K562 (cell line): ENCODE data around the gene PXK. TPM values are rescaled to one million over a fixed set of nuclear protein-coding genes. Genes with fewer than 3 reads are reported as not detected.

Experiments
- ATAC-seq: fragments of 200-7000 bp; cut with Tn5 transposase; 3 replicates; pipeline ENCODE4 v1.9.1; 2020; ENCODE audit warnings: moderate library complexity
- BruUV-seq: library from RNA; stranded (reverse); fragments of 400-500 nt; replicated peaks from 2 replicates; lab custom pipeline; 2021; lab: Mats Ljungman, UMichigan
- CTCF ChIA-PET: fragments of 300-600 bp; formaldehyde crosslinking; extraction: SDS; loops from one replicate; lab custom pipeline; 2021; ENCODE audit warnings: low intra/inter-chr PET ratio; lab: Yijun Ruan, JAX
- POLR2A ChIA-PET: fragments of 300-600, 350-650 bp; sonication (Branson Sonifier 250); formaldehyde crosslinking; extraction: SDS; loops from one replicate; lab custom pipeline; 2021; ENCODE audit warnings: antibody characterized with exemption, inconsistent platforms; lab: Yijun Ruan, JAX
- DNase-seq, 4 experiments: peaks; one replicate each; pipeline versions ENCODE4 v3.0.0 to v3.0.0-alpha.2; 2011 to 2018; ENCODE audit warnings: low spot score in 3 of 4, mixed read lengths in 3 of 4; ENCODE audit errors: extremely low read depth in 1 of 4
- FAIRE-seq: peaks from 2 replicates; lab custom pipeline; 2011; peaks lifted over from hg19 to GRCh38; lab: Jason Lieb, UNC
- H2AFZ ChIP-seq: 2 replicates; pipeline ENCODE4 v1.6.0; 2011; ENCODE audit warnings: low read depth, low read length, control low read depth, inconsistent platforms
- H3K27ac ChIP-seq: fragments of 200-600 bp; 3 replicates; pipeline ENCODE4 v1.8.0; 2011; ENCODE audit warnings: low read depth, mild to moderate bottlenecking, control low read depth, inconsistent platforms, low read length, moderate library complexity, mixed read lengths; ENCODE audit errors: extremely low read depth
- H3K27me3 ChIP-seq, 2 experiments: fragments of 300-600 bp in 1 of 2; 2 replicates in 1 of 2; 3 replicates in 1 of 2; pipeline versions ENCODE4 v1.6.0 to v1.8.0; 2011; ENCODE audit warnings: inconsistent platforms in 2 of 2, low read length in 2 of 2, mild to moderate bottlenecking in 1 of 2, mixed read lengths in 1 of 2, moderate library complexity in 1 of 2; ENCODE audit not compliant: control insufficient read depth in 2 of 2, insufficient read depth in 2 of 2
- H3K36me3 ChIP-seq: fragments of 300-600 bp; 3 replicates; pipeline ENCODE4 v1.8.0; 2011; ENCODE audit warnings: mild to moderate bottlenecking, low read length, inconsistent platforms; ENCODE audit not compliant: control insufficient read depth, insufficient read depth
- H3K4me1 ChIP-seq, 2 experiments: fragments of 200-600 bp in 1 of 2; replicated peaks in 1 of 2; 2 replicates in 1 of 2; 3 replicates in 1 of 2; pipeline versions ENCODE4 v1.5.1 to v1.8.0; 2011; ENCODE audit warnings: inconsistent platforms in 2 of 2, low read length in 2 of 2, mild to moderate bottlenecking in 1 of 2, mixed read lengths in 1 of 2, moderate library complexity in 1 of 2; ENCODE audit not compliant: control insufficient read depth in 2 of 2, insufficient read depth in 2 of 2
- H3K4me2 ChIP-seq: 2 replicates; pipeline ENCODE4 v1.6.1; 2011; ENCODE audit warnings: low read length, control low read depth, inconsistent platforms, mixed read lengths; ENCODE audit not compliant: insufficient read depth
- H3K4me3 ChIP-seq: fragments of 200-600 bp; sonication (generic), shearing (Covaris generic); 2 replicates; pipeline ENCODE4 v1.5.1; 2016; ENCODE audit warnings: control low read depth, inconsistent platforms
- H3K79me2 ChIP-seq: fragments of 200-600 bp; 3 replicates; pipeline ENCODE4 v1.8.0; 2011; ENCODE audit warnings: low read length, inconsistent platforms; ENCODE audit not compliant: control insufficient read depth, insufficient read depth
- H3K9ac ChIP-seq, 2 experiments: 2 replicates each; pipeline versions ENCODE4 v1.6.0 to v1.6.1; 2011; ENCODE audit warnings: low read depth in 2 of 2, low read length in 2 of 2, control low read depth in 1 of 2, inconsistent platforms in 1 of 2, mild to moderate bottlenecking in 1 of 2, mixed read lengths in 1 of 2; ENCODE audit not compliant: insufficient read depth in 1 of 2
- H3K9me1 ChIP-seq: one replicate; pipeline ENCODE4 v1.6.0; 2011; ENCODE audit warnings: inconsistent platforms, mild to moderate bottlenecking, low read length, moderate library complexity; ENCODE audit not compliant: control insufficient read depth, insufficient read depth
- H3K9me3 ChIP-seq: replicated peaks from 2 replicates; pipeline ENCODE4 v1.5.1; 2011; ENCODE audit warnings: low read depth, low read length, inconsistent platforms; ENCODE audit not compliant: control insufficient read depth, insufficient read depth
- H4K20me1 ChIP-seq: replicated peaks from 2 replicates; pipeline ENCODE4 v1.6.1; 2011; ENCODE audit warnings: low read length, inconsistent platforms, mixed read lengths; ENCODE audit not compliant: control insufficient read depth, insufficient read depth
- ARID3B ChIP-seq: fragments of 250-450 bp; sonication (Bioruptor Pico); IDR thresholded peaks from 2 replicates; pipeline ENCODE4 v1.4.0; 2020; ENCODE audit warnings: borderline replicate concordance
- BCL6 ChIP-seq: fragments of 250-450 bp; sonication (Bioruptor Pico); IDR thresholded peaks from 2 replicates; pipeline ENCODE4 v1.4.0; 2020
- BRF1 ChIP-seq: IDR thresholded peaks from 3 replicates; pipeline ENCODE4 v1.6.1; 2011; ENCODE audit warnings: borderline replicate concordance, mild to moderate bottlenecking; ENCODE audit not compliant: insufficient read length; ENCODE audit errors: extremely low read depth
- CREB1 ChIP-seq, 2 experiments: sonication (generic) in 1 of 2; formaldehyde crosslinking in 1 of 2; IDR thresholded peaks; 2 replicates each; pipeline versions ENCODE4 v1.6.1 to v1.8.0; 2012 to 2022; ENCODE audit warnings: inconsistent platforms in 1 of 2, mild to moderate bottlenecking in 1 of 2, missing genetic modification reagents in 1 of 2, moderate library complexity in 1 of 2
- ELK3 ChIP-seq: fragments of 450-650 bp; formaldehyde crosslinking; IDR thresholded peaks from 2 replicates; pipeline ENCODE4 v1.4.0; 2020; ENCODE audit warnings: mild to moderate bottlenecking
- FUS ChIP-seq: fragments of 200-400 bp; formaldehyde crosslinking; optimal IDR thresholded peaks from 2 replicates; pipeline ENCODE3; 2017; ENCODE audit warnings: low read depth, low read length
- GTF2B ChIP-seq: IDR thresholded peaks from 2 replicates; pipeline ENCODE4 v1.6.1; 2011; ENCODE audit not compliant: insufficient read length; ENCODE audit errors: extremely low read depth
- GTF2F1 ChIP-seq: IDR thresholded peaks from 2 replicates; pipeline ENCODE4 v1.6.1; 2011; ENCODE audit warnings: low read depth, low read length, improper control_type of control experiment
- HNRNPUL1 ChIP-seq: fragments of 200-400 bp; formaldehyde crosslinking; IDR thresholded peaks from 2 replicates; pipeline ENCODE4 v1.6.1; 2017; ENCODE audit warnings: low read length
- NFE2L1 ChIP-seq: fragments of 450-650 bp; IDR thresholded peaks from 2 replicates; pipeline ENCODE4 v1.6.1; 2016; ENCODE audit warnings: missing genetic modification characterization, low read depth, mild to moderate bottlenecking, missing compliant biosample characterization, moderate library complexity, borderline replicate concordance
- PHF8 ChIP-seq: fragments of 200-600 bp; sonication (generic); IDR thresholded peaks from 2 replicates; pipeline ENCODE4 v1.6.1; 2012; ENCODE audit warnings: mixed run types, mild to moderate bottlenecking, inconsistent platforms, low read length, moderate library complexity, borderline replicate concordance
- PHTF2 ChIP-seq: fragments of 250-450 bp; sonication (Bioruptor Pico); IDR thresholded peaks from 2 replicates; pipeline ENCODE4 v1.5.0; 2021; ENCODE audit warnings: mild to moderate bottlenecking
- RFX7 ChIP-seq: fragments of 250-450 bp; sonication (Bioruptor Pico); IDR thresholded peaks from 2 replicates; pipeline ENCODE4 v1.5.1; 2021; ENCODE audit warnings: mild to moderate bottlenecking
- TCF15 ChIP-seq: fragments of 250-450 bp; sonication (Bioruptor Pico); IDR thresholded peaks from 2 replicates; pipeline ENCODE4 v1.8.0; 2022; ENCODE audit warnings: moderate library complexity, mild to moderate bottlenecking, inconsistent platforms
- THAP12 ChIP-seq: fragments of 250-450 bp; sonication (Bioruptor Pico); IDR thresholded peaks from 2 replicates; pipeline ENCODE4 v1.9.0; 2021; ENCODE audit warnings: mild to moderate bottlenecking, inconsistent platforms
- ZNF384 ChIP-seq: IDR thresholded peaks from 2 replicates; pipeline ENCODE4 v1.6.1; 2012; ENCODE audit warnings: low read depth, low read length, improper control_type of control experiment
- ZNF408 ChIP-seq: fragments of 250-450 bp; sonication (Bioruptor Pico); IDR thresholded peaks from 2 replicates; pipeline ENCODE4 v1.4.0; 2020; ENCODE audit warnings: low read depth, mild to moderate bottlenecking, moderate library complexity
- ZNF586 ChIP-seq: fragments of 450-650 bp; formaldehyde crosslinking; conservative IDR thresholded peaks from 2 replicates; pipeline ENCODE4 v1.4.0; 2020; ENCODE audit warnings: mild to moderate bottlenecking, moderate library complexity
- WGBS: fragments of 100-300 bp; shearing (Covaris generic); methylation state at CpG from one replicate; pipeline ENCODE4 v1.1.6; 2016; ENCODE audit warnings: low coverage, mixed read lengths; ENCODE audit not compliant: insufficient coverage; ENCODE audit errors: missing lambda C conversion rate; 5-methylcytosine and 5-hydroxymethylcytosine counted together
- in situ Hi-C: fragments of 300-500 bp; cut with MboI; formaldehyde crosslinking; loops from 4 replicates; pipeline ENCODE4 v1.15.0; 2018; ENCODE audit warnings: inconsistent platforms, mixed read lengths
- intact Hi-C: fragments of 100-400 bp; cut with micrococcal nuclease; formaldehyde crosslinking; loops from 2 replicates; pipeline ENCODE4 v1.14.2; 2022
- polyA plus RNA-seq, 8 experiments: library from polyadenylated mRNA; depleted of rRNA in 4 of 8; stranded (reverse) in 5 of 8; unstranded in 3 of 8; fragments of >200 nt; fragmentation: Nextera tagmentation in 2 of 8; fragmentation: Illumina TruSeq in 1 of 8; extraction: Ambion mirVana in 2 of 8; extraction: Trizol in 1 of 8; gene quantifications; 2 replicates each; pipeline versions ENCODE4 v1.2.1 to v1.2.3, GENCODE V29; 2011 to 2014; ENCODE audit warnings: inconsistent platforms in 1 of 8, missing spikeins in 1 of 8
- total RNA-seq, 7 experiments: library from RNA; depleted of rRNA in 6 of 7; stranded (reverse); fragments of >200 nt in 6 of 7; fragmentation: Illumina TruSeq in 2 of 7; extraction: Trizol in 2 of 7; gene quantifications; 2 replicates each; pipeline versions ENCODE4 v1.2.1 to v1.2.3, GENCODE V29; 2011 to 2021; ENCODE audit warnings: low replicate concordance in 1 of 7

The PXK gene
- total and polyA plus RNA-seq, 9 of the 15 experiments (the other 6 are each of a cell fraction or from before 2014, with no cell fraction given): 3.3 to 19.9 (median 11.3) TPM

- H3K79me2 ChIP-seq: peaks cover 28% of the 10 kb centered on the region
- peaks cover 16 to 20% of the 10 kb centered on the region in 2 experiments; a peak in 4 of 5 replicates for H3K4me1 ChIP-seq
- no peaks in the 10 kb centered on the region for H3K27me3 ChIP-seq
- no peak for FAIRE-seq
- no peak overlapping the region for H2AFZ ChIP-seq
- TF ChIP-seq ZNF384 (no peak), ZNF586 (CRISPR knock-in tag) (no peak), BCL6 (CRISPR knock-in tag) (no peak), GTF2F1 (no peak), ARID3B (no peak), PHTF2 (CRISPR knock-in tag) (no peak), TCF15 (CRISPR knock-in tag) (no peak), HNRNPUL1 (no peak), RFX7 (CRISPR knock-in tag) (no peak), FUS (no peak), BRF1 (no peak), ZNF408 (CRISPR knock-in tag) (no peak), GTF2B (no peak), ELK3 (CRISPR knock-in tag) (no peak), PHF8 (no peak), THAP12 (CRISPR knock-in tag) (no peak), NFE2L1 (tag) (no peak), CREB1 (IDR thresholded peaks at IDR 0.05) (no peak), CREB1 (CRISPR knock-in tag; IDR thresholded peaks at IDR 0.05) (no peak)
- TF ChIP-seq, all 486 proteins: peak for 0
- Histone ChIP-seq H3K4me2 (peak overlapping the region; percentile 90), H4K20me1 (no peaks in the 10 kb centered on the region), H3K4me3 (peak overlapping the region; percentile 72), H3K9me1 (no peaks in the 10 kb centered on the region), H3K27ac (peak overlapping the region; percentile 64), H3K36me3 (no peaks in the 10 kb centered on the region), H3K9ac (peak overlapping the region; percentile 50 to 63; a peak in 3 of 4 replicates), H3K9me3 (no peaks in the 10 kb centered on the region)
- ATAC-seq: no peak
- in situ Hi-C loops: no loop called here
- 3% methylated on average over 4 of the region's 4 CpGs for WGBS
- no TSS peak for BruUV-seq
- POLR2A ChIA-PET: interaction anchor here (1.3 to 2.2 kb wide), 2 partner anchors 14 to 17 kb away, joined by 4 to 5 read pairs; no protein-coding TSS in a partner anchor
- no peak for DNase-seq
- intact Hi-C loops: no loop called here
- CTCF ChIA-PET: no interaction called here
These were observed 1.3 kb downstream of the PXK start for GRCh38 chr3:58334013-58334321.
